ENCODE results near the gene SEMA4B.
"Not testable (repeated sequence)": the region's sequence is repeated elsewhere in the genome, so short reads cannot be mapped to it uniquely, and the experiment has no call there.

Gene SEMA4B, protein sequence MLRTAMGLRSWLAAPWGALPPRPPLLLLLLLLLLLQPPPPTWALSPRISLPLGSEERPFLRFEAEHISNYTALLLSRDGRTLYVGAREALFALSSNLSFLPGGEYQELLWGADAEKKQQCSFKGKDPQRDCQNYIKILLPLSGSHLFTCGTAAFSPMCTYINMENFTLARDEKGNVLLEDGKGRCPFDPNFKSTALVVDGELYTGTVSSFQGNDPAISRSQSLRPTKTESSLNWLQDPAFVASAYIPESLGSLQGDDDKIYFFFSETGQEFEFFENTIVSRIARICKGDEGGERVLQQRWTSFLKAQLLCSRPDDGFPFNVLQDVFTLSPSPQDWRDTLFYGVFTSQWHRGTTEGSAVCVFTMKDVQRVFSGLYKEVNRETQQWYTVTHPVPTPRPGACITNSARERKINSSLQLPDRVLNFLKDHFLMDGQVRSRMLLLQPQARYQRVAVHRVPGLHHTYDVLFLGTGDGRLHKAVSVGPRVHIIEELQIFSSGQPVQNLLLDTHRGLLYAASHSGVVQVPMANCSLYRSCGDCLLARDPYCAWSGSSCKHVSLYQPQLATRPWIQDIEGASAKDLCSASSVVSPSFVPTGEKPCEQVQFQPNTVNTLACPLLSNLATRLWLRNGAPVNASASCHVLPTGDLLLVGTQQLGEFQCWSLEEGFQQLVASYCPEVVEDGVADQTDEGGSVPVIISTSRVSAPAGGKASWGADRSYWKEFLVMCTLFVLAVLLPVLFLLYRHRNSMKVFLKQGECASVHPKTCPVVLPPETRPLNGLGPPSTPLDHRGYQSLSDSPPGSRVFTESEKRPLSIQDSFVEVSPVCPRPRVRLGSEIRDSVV

DNA sequence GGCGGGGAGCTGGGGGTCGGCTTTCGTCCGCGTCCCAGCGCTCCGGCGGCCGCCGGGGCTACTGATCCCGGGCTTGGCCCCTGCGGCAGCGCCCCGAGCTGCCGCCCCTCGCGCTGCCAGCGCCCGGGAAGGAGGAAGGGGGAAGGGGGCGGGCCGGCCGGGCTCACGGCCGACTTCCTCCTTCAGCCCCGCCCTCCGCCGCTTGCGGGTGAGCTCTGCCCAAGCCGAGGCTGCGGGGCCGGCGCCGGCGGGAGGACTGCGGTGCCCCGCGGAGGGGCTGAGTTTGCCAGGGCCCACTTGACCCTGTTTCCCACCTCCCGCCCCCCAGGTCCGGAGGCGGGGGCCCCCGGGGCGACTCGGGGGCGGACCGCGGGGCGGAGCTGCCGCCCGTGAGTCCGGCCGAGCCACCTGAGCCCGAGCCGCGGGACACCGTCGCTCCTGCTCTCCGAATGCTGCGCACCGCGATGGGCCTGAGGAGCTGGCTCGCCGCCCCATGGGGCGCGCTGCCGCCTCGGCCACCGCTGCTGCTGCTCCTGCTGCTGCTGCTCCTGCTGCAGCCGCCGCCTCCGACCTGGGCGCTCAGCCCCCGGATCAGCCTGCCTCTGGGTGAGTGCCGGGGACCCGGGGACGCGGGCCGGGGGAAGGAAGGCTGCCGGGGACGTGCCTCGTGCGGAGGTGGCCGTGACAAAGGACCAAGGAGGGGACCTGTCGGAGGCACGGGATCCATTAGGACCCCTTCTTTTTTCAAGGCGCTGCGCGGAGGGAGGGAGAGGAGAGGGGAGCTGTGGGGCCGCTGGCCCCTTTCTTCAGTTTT lies at the start of gene SEMA4B:
Gene SEMA4B, plus strand, starts transcription at position 201 of the 814 bp plus-strand sequence. Its CDS starts 249 bp downstream, at position 450.
- DNase-seq = no peak

DNA sequence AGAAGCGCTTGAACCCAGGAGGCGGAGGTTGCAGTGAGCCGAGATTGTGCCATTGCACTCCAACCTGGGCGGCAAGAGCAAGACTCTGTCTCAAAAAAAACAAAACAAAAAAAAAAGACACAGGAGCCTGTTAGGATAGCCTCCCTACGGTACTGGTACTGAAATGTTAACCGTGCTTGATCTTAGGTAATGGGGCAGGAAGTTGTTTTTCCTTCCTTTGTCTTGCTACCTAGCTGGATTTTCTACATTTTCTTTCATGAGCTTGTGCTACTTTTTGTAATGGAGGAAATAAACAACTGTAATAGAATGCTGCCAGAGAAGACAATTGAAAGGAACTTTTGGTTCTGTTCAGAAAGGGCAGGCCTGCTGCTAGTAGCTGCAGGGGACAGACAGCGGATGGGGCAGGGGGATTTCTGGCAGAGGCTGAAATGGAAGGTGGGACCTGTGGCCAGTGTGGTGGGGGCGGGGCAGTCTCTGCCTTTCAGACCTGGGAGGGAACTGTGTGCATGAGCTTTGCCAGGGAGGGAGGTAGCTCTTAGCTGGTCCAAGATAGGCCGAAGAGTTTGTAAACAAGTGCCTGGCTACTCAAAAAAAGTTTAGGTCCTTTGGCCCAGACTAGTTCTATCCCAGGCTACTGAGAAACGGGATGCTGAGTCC lies 49.0 kb upstream of the SEMA4B start:
- DNase-seq = no peak

DNA sequence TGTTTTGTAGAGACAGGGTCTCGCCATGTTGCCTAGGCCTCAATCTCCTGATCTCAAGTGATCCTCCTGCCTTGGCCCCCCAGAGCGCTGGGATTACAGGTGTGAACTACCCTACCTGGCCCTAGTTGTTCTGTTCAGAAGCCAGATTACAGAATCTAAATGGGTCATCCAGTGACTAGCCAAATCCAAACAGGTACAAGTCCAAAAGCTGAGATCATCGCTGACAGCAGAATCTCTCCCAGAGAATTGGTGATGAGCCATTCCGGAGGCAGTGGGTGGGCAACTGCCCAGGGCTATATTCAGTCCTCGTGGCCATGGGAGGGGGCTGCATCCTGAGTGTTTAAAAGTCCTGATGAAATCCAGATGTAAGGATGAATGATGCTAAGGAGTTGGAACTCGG lies 47.5 kb upstream of the SEMA4B start:
- DNase-seq = no peak

DNA sequence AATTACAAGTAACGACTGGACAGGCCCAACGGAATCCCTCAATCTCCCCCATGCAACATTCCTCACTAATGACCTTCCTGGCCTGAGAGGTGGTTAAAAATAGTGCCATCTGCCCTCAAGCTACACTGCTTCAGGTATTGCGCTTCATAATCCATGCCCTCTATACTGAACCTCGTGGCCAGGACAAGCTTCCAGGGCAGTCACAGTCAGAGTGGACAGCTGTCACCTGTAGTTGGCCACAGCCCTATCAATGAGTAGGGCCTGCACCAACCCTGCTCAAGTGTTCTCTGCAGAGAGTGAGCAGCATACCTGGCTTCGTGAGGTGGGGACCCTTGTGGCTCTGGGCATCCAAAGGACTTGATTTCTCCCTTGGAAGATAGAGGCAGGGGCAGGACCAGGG lies 46.9 kb upstream of the SEMA4B start:
- DNase-seq = no peak

DNA sequence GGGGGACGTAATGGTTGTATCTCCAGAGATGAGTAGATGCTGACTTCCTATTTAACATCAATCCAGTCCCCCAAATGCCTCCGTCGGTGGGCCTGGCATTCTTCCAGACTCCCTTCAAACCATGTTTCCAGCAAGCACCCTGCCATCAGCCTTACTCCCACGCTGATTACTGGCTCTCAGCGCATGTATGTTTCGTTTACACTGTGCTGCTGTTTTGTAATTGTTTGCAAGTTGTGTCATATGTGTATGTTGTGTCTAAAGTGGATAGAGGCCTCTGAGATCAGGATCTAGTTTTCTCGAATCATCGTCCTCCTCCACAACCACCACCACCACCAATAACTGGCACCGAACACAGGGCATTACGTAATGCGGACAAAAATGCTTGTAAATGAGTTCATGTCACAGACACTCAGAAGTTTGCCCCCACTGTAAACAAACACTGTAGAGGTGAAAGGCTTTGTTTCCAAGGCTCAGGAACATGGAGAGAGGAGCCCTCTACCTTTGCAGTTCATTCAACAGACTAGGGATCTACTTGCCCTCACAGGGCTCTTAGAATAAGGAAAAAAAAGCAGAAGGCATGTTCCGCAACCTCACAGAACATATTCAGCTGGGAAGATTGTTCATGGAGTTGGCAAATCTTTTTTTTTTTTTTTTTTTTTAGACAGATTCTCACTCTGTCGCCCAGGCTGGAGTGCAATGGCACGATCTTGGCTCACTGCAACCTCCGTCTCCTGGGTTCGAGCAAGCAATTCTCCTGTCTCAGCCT lies 46.1 kb upstream of the SEMA4B start:
- DNase-seq = no peak

DNA sequence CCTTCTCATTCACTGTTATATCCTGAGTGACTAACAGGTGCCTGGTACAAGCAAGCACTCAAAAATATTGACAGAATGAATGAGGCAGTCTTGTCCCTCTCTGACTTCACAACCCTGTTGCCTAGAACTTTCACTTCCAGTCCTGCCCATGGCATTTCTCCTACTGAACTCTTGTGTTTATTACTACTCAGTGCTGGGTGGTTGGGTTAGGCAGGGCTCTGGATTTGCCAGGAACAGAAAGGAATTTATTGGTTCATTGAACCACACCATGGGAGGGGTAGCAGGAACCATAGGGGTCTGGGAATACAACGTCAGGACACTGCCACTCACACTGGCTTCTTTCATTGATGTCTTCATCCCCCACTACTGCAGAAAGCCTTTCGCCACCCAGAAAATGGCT lies 41.9 kb upstream of the SEMA4B start:
- no peak for DNase-seq

DNA sequence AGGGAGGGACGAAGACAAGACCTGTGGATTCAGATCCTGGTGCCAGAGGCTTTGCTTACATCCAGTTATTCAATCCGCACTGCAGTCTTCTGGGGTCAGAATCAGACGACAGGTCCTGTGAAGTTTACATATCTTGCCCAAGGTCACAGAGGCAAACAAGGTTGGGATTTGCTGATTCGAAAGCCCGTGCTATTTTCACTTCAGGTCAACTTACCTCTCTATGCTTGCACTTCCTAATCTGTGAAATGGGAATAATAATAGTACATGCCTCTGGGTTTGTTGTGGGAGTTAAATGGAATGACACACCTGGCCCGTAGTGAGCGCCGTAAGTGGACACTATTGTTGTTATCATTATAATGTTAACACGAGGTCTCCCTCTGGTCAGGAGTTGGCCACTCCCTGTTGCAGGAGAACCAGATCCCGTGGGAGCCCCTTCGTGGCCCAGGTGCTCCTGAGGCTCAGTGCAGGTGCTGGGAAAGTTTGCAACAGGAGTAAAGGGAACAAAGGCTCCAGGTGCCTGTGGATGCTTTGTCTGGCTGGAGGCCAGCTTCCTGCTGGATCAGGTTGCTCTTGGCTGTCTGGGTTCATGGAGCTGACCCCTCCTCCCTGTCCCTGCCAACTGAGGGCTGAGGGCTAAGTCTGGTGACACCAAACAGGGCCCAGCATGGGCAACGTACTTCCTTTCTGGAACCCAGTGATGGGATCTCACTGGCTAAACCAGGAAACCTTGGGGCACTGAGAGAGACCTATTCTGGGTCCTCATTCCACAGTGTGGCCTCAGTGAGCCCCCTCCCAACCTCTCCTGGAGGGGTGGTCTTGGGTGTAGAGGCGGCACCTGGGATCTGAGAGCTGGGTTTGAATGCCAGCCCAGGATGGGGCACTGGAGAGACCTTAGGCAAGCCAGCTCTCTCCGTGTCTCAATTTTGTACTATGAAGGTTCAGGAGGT lies 40.1 kb upstream of the SEMA4B start:
- DNase-seq = no peak

DNA sequence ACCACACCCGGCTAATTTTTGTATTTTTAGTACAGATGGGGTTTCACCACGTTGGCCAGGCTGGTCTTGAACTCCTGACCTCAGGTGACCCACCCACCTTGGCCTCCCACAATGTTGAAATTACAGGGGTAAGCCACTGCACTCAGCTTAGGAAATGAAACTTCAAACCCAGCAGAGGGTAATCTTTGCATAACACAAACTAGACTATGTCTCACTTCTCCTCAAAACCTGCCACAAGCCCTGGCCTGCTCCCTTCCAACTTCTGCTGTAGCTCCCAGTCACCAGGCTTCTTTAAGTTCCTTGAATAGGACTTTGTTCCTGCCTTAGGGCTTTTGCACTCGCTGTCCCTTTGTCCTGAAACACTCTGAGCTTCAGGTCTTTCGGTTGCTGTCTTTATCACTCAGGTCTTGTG lies 39.2 kb upstream of the SEMA4B start:
- no peak for DNase-seq

DNA sequence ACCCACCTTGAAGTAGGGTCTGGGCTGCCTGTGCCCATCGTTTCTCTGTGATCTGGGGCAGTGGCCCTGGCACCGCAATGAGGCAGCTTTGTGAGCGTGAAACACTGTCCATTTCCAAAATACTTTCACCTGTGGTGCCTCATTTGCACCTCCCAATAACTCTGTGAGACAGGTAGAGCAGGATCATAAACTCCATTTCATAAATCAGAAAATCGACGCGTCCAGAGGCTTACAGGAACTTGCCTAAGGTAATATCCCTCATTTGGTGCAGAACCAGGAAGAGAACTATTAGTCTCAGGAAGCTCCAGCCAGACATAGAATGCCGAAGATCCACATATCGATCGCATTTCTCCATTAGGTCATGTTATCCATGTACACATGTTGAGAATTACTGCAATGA lies 38.2 kb upstream of the SEMA4B start:
- no peak for DNase-seq

DNA sequence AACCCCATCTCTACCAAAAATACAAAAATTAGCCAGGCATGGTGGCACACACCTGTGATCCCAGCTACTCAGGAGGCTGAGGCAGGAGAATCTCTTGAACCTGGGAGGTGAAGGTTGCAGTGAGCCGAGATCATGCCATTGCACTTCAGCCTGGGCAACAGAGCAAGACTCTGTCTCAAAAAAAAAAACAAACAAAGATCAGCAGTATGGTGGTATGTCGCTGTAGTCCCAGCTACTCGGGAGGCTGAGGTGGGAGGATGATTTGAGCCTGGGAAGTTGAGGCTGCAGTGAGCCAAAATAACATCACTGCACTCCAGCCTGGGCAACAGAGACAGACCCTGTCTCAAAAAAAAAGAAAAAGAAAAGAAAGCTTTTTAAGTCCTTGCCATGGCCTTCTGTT lies 36.9 kb upstream of the SEMA4B start:
- not testable (repeated sequence) for DNase-seq

DNA sequence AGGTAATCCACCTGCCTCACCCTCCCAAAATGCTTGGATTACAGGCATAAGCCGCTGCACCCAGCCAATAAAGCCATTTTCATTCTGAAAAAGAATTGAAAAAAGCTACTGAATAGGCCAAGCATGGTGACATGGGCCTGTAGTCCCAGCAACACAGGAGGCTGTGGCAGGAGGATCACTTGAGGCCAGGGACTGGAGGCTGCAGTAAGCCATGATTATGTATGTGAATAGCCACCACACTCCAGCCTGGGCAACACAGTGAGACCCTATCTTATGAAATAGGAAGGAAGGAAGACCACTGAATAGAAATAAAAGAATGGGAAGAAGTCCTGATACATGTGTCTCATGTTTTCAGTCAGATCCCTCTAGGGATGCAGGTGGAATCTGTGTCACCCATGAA lies 36.0 kb upstream of the SEMA4B start:
- DNase-seq = no peak

DNA sequence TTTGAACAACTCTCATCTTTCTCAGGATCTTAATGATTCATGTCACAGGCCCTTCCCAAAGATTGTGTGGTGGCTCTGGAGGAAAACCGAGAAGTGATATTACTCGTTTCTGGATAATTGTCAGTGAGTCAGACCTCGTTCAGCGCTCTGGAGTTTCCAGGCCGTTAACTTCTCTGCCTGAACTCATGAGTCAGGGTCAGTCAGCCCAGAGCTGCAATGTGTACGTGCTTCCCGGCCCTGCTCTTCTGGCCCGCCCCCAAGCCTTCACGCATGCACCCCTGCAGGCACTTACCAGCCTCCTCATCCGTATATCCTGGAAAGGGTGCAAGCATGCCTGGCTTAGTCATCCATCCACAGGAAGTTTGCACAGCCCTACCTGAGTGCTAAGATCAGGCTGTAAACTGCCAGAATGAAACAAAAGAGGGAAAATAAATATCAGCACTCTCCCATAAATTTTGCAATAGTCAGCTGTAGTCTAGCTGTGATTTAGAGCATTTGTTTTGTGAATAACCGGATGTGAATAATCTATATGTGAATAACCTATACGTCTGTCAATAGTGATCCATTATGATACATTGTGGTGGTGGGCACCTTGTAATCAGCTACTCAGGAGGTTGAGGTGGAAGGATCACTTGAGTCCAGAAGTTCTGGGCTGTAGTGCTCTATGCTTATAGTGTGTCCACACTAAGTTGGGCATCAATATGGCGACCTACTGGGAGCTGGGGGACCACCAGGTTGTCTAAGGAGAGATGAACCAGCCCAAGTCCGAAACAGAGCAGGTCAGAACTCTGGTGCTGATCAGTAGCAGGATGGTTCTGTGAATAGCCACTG lies 35.3 kb upstream of the SEMA4B start:
- no peak for DNase-seq

DNA sequence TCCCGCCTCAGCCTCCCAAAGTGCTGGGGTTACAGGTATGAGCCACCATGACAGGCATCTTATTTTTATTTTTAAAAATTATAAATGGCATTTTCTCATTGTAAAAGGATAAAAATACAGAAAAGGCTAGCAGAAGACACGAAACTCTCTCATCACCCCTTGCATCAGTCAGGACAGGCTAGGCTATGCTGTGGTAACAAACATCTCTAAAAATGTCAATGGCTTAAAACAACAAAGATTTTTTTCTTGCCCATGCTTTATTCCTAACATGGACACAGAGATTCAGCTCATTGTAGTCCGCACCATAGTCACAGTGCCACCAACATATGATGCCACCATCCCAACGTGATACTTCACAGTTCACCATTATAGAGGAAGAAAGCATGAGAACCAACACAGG lies 34.0 kb upstream of the SEMA4B start:
- DNase-seq = no peak

DNA sequence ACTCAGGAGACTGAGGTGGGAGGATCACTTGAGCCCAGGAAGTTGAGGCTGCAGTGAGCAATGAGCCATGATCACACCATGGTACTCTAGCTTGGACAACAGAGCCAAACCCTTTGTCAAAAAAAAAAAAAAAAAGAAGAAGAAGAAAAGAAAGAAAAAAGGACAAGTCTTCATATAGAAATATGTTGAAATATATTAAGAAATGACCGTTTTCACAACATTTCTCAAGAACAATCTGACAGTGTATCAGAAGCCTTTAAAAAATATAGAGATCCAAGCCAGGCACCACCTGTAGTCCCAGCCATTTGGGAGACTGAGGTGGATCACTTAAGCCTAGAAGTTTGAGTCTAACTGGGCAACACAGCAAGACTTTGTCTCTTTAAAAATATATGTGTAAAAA lies 29.5 kb upstream of the SEMA4B start:
- DNase-seq = no peak

DNA sequence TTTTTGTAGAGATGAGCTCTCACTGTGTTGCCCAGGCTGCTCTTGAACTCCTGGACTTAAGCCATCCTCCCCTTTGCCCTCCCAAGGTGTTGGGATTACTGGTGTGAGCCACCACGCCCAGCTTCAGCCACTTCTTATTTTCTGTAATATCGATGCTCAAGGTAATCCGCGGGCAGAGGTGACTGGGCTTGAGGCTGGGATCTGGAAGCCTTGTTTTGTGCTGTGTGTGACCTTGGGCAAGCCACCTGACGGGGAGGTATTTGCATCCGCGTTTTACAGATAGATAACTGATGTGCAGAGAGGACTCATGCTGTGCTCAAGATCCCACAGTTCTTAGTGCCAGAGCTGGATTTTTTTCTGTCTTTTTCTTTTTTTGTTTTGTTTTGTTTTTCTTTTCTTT lies 27.8 kb upstream of the SEMA4B start:
- no peak for DNase-seq

DNA sequence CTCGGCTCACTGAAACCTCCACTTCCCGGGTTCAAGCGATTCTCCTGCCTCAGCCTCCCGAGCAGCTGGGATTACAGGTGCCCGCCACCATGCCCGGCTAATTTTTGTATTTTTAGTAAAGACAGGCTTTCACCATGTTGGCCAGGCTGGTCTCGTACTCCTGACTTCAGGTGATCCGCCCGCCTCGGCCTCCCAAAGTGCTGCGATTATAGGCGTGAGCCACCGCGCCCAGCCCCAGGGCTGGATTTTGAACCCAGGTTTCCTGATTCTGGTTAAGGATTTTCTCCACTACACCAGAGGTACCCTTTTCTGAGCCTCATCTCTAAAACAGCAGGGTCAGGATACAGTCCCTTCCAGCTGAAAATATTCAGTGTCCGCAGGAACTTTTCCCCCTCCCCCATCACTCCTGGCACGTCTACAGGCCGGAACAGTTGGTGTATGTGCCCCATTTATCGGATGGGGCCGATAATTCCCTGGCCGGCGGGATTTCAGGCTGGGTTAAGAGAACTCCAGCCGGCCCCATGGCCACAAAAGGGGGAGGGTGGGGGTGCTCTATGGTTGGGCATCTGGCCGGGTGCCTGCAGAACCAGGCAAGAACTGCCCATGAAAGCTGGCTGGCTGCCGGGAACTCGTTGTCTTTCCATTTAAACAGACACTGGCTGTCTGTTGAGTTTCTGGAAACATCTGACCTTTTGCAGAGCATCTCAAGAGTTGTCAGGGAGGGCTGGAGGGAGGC lies 26.8 kb upstream of the SEMA4B start:
- no peak for DNase-seq

DNA sequence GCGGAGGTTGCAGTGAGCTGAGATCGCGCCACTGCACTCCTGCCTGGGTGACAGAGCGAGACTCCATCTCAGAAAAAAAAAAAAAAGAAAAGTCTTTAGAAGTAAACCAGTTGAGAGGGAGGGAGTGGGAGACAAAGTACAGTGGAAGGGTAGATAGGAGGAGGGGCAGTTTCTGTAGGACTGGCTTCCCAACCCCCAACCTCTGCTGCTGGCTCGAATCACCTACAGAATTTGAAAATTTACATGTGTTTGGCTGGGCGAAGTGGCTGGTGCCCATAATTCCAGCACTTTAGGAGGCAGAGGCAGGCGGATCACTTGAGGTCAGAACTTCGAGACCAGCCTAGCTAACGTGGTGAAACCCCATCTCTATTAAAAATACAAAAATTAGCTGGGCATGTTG lies 24.1 kb upstream of the SEMA4B start:
- no peak for DNase-seq

DNA sequence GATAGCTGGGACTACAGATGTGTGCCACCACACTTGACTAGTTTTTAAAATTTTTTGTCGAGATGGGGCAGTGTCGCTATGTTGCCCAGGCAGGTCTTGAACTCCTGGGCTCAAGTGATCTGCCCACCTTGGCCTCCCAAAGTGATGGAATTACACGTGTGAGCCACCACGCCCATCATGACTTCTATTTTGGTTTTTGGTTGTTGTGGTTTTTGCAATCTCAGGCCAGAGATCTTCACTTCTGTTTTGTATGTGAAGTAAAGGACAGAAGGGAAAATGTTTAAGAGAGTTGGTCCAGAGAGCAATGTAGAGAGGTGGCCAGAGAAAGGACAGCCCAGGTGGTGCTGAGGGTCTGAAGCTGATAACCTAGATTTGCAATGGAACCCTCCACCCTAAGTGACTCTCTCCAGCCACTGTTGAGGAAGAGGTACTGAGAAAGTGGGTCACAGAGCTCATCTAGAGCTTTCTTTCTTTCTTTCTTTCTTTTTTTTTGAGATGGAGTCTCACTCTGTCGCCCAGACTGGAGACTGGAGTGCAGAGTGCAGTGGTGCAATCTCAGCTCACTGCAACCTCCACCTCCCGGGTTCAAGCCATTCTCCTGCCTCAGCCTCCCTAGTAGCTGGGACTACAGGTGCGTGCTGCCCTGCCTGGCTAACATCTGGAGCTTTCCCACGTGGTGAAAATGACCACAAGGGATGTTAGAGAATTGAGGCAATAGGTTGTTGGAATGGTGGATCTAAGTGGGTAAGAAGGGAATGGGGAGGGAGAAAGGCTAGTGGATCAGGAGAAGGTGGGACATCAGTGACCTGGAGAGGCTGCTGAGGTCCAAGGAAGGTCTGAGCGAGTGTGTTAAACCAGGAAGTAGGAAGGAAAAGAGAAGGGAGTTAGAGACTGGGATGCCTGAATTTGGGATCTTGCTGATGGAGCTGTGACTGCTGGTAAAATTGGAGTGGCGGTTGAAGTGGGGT lies 22.4 kb upstream of the SEMA4B start:
- no peak for DNase-seq
